Stimulated activated CD4-positive, alpha-beta T cell treated with anti-CD3 and anti-CD28 coated beads, TNF-alpha, amount 100 ng/mL, for 48 hours (primary cell): ENCODE results near the gene PDGFD.

Experiments used
- DNase-seq, 3 donors: peaks; one replicate each; pipeline ENCODE4 v3.0.0-alpha.2; 2020; ENCODE audit warnings: low read depth in 3 of 3

Gene PDGFD

GRCh38 chr11:104093426-104094280, 70.3 kb downstream of the PDGFD start:
- DNase-seq = no peak

GRCh38 chr11:104092744-104093143, 71.2 kb downstream of the PDGFD start:
- DNase-seq = no peak

GRCh38 chr11:104091281-104092096, 72.5 kb downstream of the PDGFD start:
- DNase-seq = no peak

- no peak for DNase-seq
These were observed 73.2 kb downstream of the PDGFD start for GRCh38 chr11:104090767-104091166.

- no peak for DNase-seq
These were observed 74.5 kb downstream of the PDGFD start for GRCh38 chr11:104089481-104089880.

GRCh38 chr11:104086621-104087020, 77.3 kb downstream of the PDGFD start:
- DNase-seq = no peak

- no peak for DNase-seq
These were observed 85.0 kb downstream of the PDGFD start for GRCh38 chr11:104078995-104079394.

- DNase-seq = no peak
These were observed 85.7 kb downstream of the PDGFD start for GRCh38 chr11:104078245-104078644.

GRCh38 chr11:104076455-104076854, 87.5 kb downstream of the PDGFD start:
- no peak for DNase-seq

- no peak for DNase-seq
These were observed 88.2 kb downstream of the PDGFD start for GRCh38 chr11:104075706-104076105.

- no peak for DNase-seq
These were observed 88.9 kb downstream of the PDGFD start for GRCh38 chr11:104075091-104075490.

GRCh38 chr11:104073950-104074705, 89.8 kb downstream of the PDGFD start:
- DNase-seq = no peak

GRCh38 chr11:104067534-104067933, 96.4 kb downstream of the PDGFD start:
- no peak for DNase-seq

GRCh38 chr11:104064034-104064630, 99.8 kb downstream of the PDGFD start:
- DNase-seq = no peak

- no peak for DNase-seq
These were observed 102.0 kb downstream of the PDGFD start for GRCh38 chr11:104061853-104062521.

GRCh38 chr11:104060820-104061219, 103.1 kb downstream of the PDGFD start:
- no peak for DNase-seq

GRCh38 chr11:104060004-104060794, 103.7 kb downstream of the PDGFD start:
- no peak for DNase-seq

- DNase-seq = no peak
These were observed 105.3 kb downstream of the PDGFD start for GRCh38 chr11:104058680-104059079.

GRCh38 chr11:104057908-104058307, 106.0 kb downstream of the PDGFD start:
- no peak for DNase-seq

- no peak for DNase-seq
These were observed 108.4 kb downstream of the PDGFD start for GRCh38 chr11:104055596-104055995.
